GM18507 (cell line): ENCODE results near the gene ZNF701.
"Not testable (repeated sequence)": the region's sequence is repeated elsewhere in the genome, so short reads cannot be mapped to it uniquely, and the experiment has no call there.

Experiments
- DNase-seq: peaks from one replicate; pipeline ENCODE4 v3.0.0; 2011; ENCODE audit warnings: low read depth; ENCODE audit not compliant: insufficient read length; ENCODE audit errors: extremely low spot score
- FAIRE-seq: peaks from 2 replicates; lab custom pipeline; 2011; peaks lifted over from hg19 to GRCh38; lab: Jason Lieb, UNC

Gene ZNF701

DNA sequence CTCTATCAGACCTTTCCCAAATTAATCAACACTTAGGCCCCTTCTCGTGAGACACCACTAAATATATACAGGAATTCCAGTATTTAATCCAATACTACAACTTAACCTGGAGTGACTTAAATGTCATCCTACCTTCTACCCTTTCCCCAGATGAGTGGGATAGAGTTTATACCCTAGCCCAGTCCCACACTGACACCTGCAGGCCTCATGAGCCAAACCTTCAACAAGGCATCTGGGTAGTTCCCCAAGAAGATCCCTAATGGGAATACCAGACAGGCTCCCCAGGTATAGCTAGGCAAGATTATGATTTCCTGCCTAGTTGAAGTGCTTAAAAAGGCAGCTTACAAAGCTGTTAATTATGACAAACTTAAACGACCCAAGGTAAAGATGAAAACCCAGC lies 52.2 kb downstream of the ZNF701 start:
- no peak for DNase-seq
- FAIRE-seq, result no peak

DNA sequence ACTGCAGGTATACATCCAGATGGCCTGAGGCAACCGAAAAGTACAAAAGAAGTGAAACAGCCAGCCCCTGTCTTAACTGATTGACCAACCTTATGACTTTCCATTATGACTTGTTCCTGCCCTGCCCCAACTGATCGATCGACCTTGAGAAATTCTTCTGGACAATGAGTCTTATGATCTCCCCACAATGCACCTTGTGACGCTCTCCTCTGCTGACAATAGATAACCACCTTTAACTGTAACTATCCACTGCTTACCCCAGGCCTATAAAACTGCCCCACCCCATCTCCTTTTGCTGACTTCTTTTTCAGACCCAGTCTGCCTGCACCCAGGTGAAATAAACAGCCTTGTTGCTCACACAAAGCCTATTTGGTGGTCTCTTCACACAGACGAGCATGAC lies 56.8 kb downstream of the ZNF701 start:
- FAIRE-seq (no peak), DNase-seq (no peak)

DNA sequence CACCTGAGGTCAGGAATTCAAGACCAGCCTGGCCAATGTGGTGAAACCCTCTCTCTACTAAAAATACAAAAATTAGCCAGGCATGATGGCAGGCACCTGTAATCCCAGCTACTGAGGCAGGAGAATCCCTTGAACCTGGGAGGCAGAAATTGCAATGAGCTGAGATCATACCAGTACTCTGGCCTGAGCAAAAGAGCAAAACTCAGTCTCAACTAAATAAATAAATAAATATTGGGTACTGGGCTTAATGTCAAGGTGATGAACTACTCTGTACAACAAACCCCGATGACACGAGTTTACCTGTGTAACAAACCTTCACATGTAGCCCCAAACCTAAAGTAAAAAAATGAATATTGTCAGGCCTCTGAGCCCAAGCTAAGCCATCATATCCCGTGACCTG lies 57.4 kb downstream of the ZNF701 start:
- DNase-seq, FAIRE-seq: not testable (repeated sequence)

DNA sequence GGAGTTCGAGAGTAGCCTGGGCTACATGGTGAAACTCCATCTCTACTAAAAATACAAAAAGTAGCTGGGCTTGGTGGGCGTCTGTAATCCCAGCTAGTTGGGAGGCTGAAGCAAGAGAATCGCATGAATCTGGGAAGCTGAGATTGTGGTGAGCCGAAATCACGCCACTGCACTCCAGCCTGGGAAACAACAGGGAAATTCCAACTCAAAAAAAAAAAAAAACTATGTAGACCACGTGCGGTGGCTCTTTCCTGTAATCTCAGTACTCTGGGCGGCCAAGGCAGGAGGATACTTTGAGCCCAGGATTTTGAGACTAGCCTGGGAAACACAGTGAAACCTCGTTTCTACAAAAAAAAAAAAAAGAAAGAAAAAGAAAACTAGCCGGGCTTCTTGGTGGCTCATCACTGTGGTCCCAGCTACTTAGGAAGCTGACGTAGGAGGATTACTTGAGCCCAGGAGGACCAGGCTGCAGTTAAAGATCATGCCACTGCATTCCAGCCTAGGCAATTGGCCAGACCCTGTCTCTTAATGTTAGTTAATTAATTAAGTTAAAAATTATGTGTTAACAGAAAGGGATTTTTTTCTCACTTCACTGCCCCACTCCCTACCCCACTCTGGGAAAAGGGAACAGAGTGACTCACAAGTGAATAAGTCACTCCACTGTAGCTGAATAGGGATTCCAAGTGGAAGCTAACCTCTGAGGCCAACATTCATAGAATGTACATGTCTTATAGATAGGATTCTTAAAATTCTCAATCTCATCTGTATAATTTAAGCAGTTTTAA lies 65.9 kb downstream of the ZNF701 start:
- FAIRE-seq (no peak), DNase-seq (no peak)
